ENCODE measurements around the gene LRRC7. TPM values are rescaled to one million over a fixed set of nuclear protein-coding genes. Genes with fewer than 3 reads are reported as not detected.

Gene LRRC7
- total and polyA plus RNA-seq, 2 experiments from 2014 or later, result 1.2 TPM; not detected in 1

- H3K9me2 ChIP-seq (ENCODE audit: insufficient read depth), result no peaks in the 10 kb centered on the region
- no peak overlapping the region for H3K27ac ChIP-seq (ENCODE audit: low read depth)
- no peak overlapping the region for H2AFZ ChIP-seq
- Mint-ChIP-seq H3K27ac (no peak overlapping the region), H3K9me3 (no peaks in the 10 kb centered on the region), H3K4me3 (no peak overlapping the region), H3K36me3 (ENCODE audit: low read depth) (no peaks in the 10 kb centered on the region), H3K27me3 (ENCODE audit: insufficient read depth, low read depth, poor library complexity) (peaks cover 2% of the 10 kb centered on the region), H3K4me1 (no peaks in the 10 kb centered on the region)
- no peaks in the 10 kb centered on the region for H4K20me1 ChIP-seq (replicated peaks; ENCODE audit: insufficient read depth)
- H3K79me2 ChIP-seq (replicated peaks; ENCODE audit: insufficient read depth), result no peaks in the 10 kb centered on the region
- TF ChIP-seq ZNF462 (CRISPR knock-in tag; IDR thresholded peaks at IDR 0.05) (no peak), JUNB (IDR thresholded peaks at IDR 0.05; ENCODE audit: unreplicated experiment) (no peak), EZH2phosphoT487 (IDR thresholded peaks at IDR 0.05; ENCODE audit: unreplicated experiment) (no peak), REST (IDR thresholded peaks at IDR 0.05; ENCODE audit: unreplicated experiment) (no peak), CREB1 (CRISPR knock-in tag; IDR thresholded peaks at IDR 0.05; ENCODE audit: low read depth) (no peak), EZH2 (IDR thresholded peaks at IDR 0.05; ENCODE audit: low read depth, unreplicated experiment) (no peak), ZNF331 (CRISPR knock-in tag; IDR thresholded peaks at IDR 0.05; ENCODE audit: low read depth) (no peak), POLR2AphosphoS5 (IDR thresholded peaks at IDR 0.05; ENCODE audit: low read depth) (no peak), CTCF (conservative IDR thresholded peaks at IDR 0.05; ENCODE audit: low read depth in 2 of 2) (no peak), ETS1 (IDR thresholded peaks at IDR 0.05) (no peak)
- DNase-seq (ENCODE audit: low spot score) (no peak), ATAC-seq (no peak)
- H3K4me3 ChIP-seq, result no peak overlapping the region
- no peaks in the 10 kb centered on the region for H3K36me3 ChIP-seq (ENCODE audit: insufficient read depth)
- no peaks in the 10 kb centered on the region for H3K4me1 ChIP-seq (ENCODE audit: insufficient read depth)
- H3K4me2 ChIP-seq, result no peak overlapping the region
- H3K27me3 ChIP-seq (ENCODE audit: insufficient read depth), result no peaks in the 10 kb centered on the region
- H3F3A ChIP-seq (replicated peaks; ENCODE audit: low read depth), result no peaks in the 10 kb centered on the region
Observed at GRCh38 chr1:69585666-69586065, 17.9 kb downstream of the LRRC7 start.
